Loucy (cell line): Measurements from ENCODE around the gene TMPRSS13.

ENCODE experiments used
- EZH2phosphoT487 ChIP-seq: fragments of 200-600 bp; IDR thresholded peaks from 2 replicates; pipeline ENCODE4 v1.6.1; 2018; ENCODE audit warnings: antibody characterized with exemption, mild to moderate bottlenecking, moderate library complexity, borderline replicate concordance
- TF ChIP-seq, protein P1 (sequence below): fragments of 200-600 bp; sonication (generic); conservative IDR thresholded peaks from 2 replicates; pipeline ENCODE4 v1.5.1; 2014; ENCODE audit warnings: mild to moderate bottlenecking, antibody characterized with exemption, low read length

GRCh38 chr11:117903505-117904382 is 25.5 kb downstream of the TMPRSS13 start:
- TF ChIP-seq, protein P1, sequence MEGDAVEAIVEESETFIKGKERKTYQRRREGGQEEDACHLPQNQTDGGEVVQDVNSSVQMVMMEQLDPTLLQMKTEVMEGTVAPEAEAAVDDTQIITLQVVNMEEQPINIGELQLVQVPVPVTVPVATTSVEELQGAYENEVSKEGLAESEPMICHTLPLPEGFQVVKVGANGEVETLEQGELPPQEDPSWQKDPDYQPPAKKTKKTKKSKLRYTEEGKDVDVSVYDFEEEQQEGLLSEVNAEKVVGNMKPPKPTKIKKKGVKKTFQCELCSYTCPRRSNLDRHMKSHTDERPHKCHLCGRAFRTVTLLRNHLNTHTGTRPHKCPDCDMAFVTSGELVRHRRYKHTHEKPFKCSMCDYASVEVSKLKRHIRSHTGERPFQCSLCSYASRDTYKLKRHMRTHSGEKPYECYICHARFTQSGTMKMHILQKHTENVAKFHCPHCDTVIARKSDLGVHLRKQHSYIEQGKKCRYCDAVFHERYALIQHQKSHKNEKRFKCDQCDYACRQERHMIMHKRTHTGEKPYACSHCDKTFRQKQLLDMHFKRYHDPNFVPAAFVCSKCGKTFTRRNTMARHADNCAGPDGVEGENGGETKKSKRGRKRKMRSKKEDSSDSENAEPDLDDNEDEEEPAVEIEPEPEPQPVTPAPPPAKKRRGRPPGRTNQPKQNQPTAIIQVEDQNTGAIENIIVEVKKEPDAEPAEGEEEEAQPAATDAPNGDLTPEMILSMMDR, result no peak
- TF ChIP-seq EZH2phosphoT487, result no peak
